GM18951 (cell line): ENCODE data around the gene EML5.
"Not testable (repeated sequence)": the region's sequence is repeated elsewhere in the genome, so short reads cannot be mapped to it uniquely, and the experiment has no call there.

Experiments
- POLR2A ChIP-seq: IDR thresholded peaks from 4 replicates; pipeline ENCODE4 v1.6.1; 2011; ENCODE audit warnings: mild to moderate bottlenecking; ENCODE audit not compliant: insufficient read length, insufficient read depth; ENCODE audit errors: extremely low read depth
- in situ Hi-C: fragments of 300-500 bp; cut with MboI; formaldehyde crosslinking; loops from one replicate; pipeline ENCODE4 v1.12.0; 2022; ENCODE audit warnings: low sequenced_read_pairs, mixed read lengths, inconsistent platforms; ENCODE audit not compliant: unreplicated experiment

EML5 gene

GRCh38 chr14:88791629-88792472, 902 bp downstream of the EML5 start:
- no peak for TF ChIP-seq POLR2A

GRCh38 chr14:88791252-88791621, 1.5 kb downstream of the EML5 start:
- no peak for TF ChIP-seq POLR2A
- in situ Hi-C loops = no loop called here

More at GRCh38 chr14:88791629-88792472, 902 bp downstream of the EML5 start:
- in situ Hi-C loops = no loop called here

GRCh38 chr14:88790501-88791251, 2.1 kb downstream of the EML5 start:
- no peak for TF ChIP-seq POLR2A
- in situ Hi-C loops = no loop called here

- in situ Hi-C loops = not testable (repeated sequence)
These were observed 3.2 kb downstream of the EML5 start for GRCh38 chr14:88789573-88789972.

GRCh38 chr14:88786715-88787114, 6.0 kb downstream of the EML5 start:
- in situ Hi-C loops = no loop called here
- TF ChIP-seq POLR2A = no peak

- TF ChIP-seq POLR2A = no peak
- in situ Hi-C loops = no loop called here
These were observed 6.8 kb downstream of the EML5 start for GRCh38 chr14:88785911-88786310.

- TF ChIP-seq POLR2A = no peak
- in situ Hi-C loops = no loop called here
These were observed 17.2 kb downstream of the EML5 start for GRCh38 chr14:88775532-88775931.

GRCh38 chr14:88770736-88771135, 22.0 kb downstream of the EML5 start:
- TF ChIP-seq POLR2A = no peak
- in situ Hi-C loops = no loop called here

- in situ Hi-C loops = no loop called here
- TF ChIP-seq POLR2A = no peak
These were observed 27.6 kb downstream of the EML5 start for GRCh38 chr14:88765130-88765529.

GRCh38 chr14:88753873-88754272, 38.9 kb downstream of the EML5 start:
- TF ChIP-seq POLR2A = no peak
- in situ Hi-C loops = no loop called here

GRCh38 chr14:88750945-88751344, 41.8 kb downstream of the EML5 start:
- in situ Hi-C loops = no loop called here
- no peak for TF ChIP-seq POLR2A

- in situ Hi-C loops = no loop called here
- no peak for TF ChIP-seq POLR2A
These were observed 42.3 kb downstream of the EML5 start for GRCh38 chr14:88750413-88750812.

- in situ Hi-C loops = no loop called here
- TF ChIP-seq POLR2A = no peak
These were observed 43.6 kb downstream of the EML5 start for GRCh38 chr14:88749139-88749538.

GRCh38 chr14:88748288-88748687, 44.5 kb downstream of the EML5 start:
- TF ChIP-seq POLR2A = no peak
- in situ Hi-C loops = no loop called here

GRCh38 chr14:88746052-88746451, 46.7 kb downstream of the EML5 start:
- in situ Hi-C loops = no loop called here
- no peak for TF ChIP-seq POLR2A
